Prostate gland (tissue), 2 donors: ENCODE measurements around the gene ARSB. TPM values are rescaled to one million over a fixed set of nuclear protein-coding genes. Genes with fewer than 3 reads are reported as not detected.

Source experiments
- DNase-seq: peaks from one replicate; pipeline ENCODE4 v3.0.0-alpha.2; 2019; ENCODE audit warnings: low spot score
- H3K27ac ChIP-seq, 2 donors: fragments of 200-600 bp; sonication (generic); 2 replicates each; pipeline ENCODE4 v1.5.1; 2017 to 2019
- H3K27me3 ChIP-seq: fragments of 200-600 bp; sonication (generic); replicated peaks from 2 replicates; pipeline ENCODE4 v1.5.1; 2019; ENCODE audit not compliant: insufficient read depth
- H3K36me3 ChIP-seq, 2 donors: fragments of 200-600 bp; sonication (generic); 1 replicate in 1 of 2; 2 replicates in 1 of 2; pipeline versions ENCODE4 v1.5.1 to v1.8.1; 2017 to 2019
- H3K4me1 ChIP-seq: fragments of 200-600 bp; sonication (generic); replicated peaks from 2 replicates; pipeline ENCODE4 v1.5.1; 2019
- H3K4me3 ChIP-seq, 2 donors: fragments of 200-600 bp; sonication (generic); 2 replicates each; pipeline ENCODE4 v1.5.1; 2017 to 2019
- H3K9me3 ChIP-seq: fragments of 200-600 bp; sonication (generic); 2 replicates; pipeline ENCODE4 v1.5.1; 2017
- CTCF ChIP-seq, 4 experiments: fragments of 200-600 bp in 2 of 4; fragments of 450-650 bp in 2 of 4; sonication (generic) in 2 of 4; IDR thresholded peaks; 1 replicate in 3 of 4; 2 replicates in 1 of 4; pipeline ENCODE4 v1.5.1; 2016 to 2019; ENCODE audit warnings: antibody characterized with exemption in 4 of 4, mild to moderate bottlenecking in 2 of 4, moderate library complexity in 2 of 4
- POLR2A ChIP-seq: fragments of 450-650 bp; IDR thresholded peaks from one replicate; pipeline ENCODE4 v1.6.1; 2016; ENCODE audit warnings: antibody characterized with exemption, mild to moderate bottlenecking
- POLR2AphosphoS5 ChIP-seq: sonication (generic); formaldehyde crosslinking; IDR thresholded peaks from one replicate; pipeline ENCODE4 v1.6.1; 2017; ENCODE audit warnings: antibody characterized with exemption
- WGBS: methylation state at CpG from one replicate; pipeline ENCODE4 v1.1.5; 2018; 5-methylcytosine and 5-hydroxymethylcytosine counted together
- intact Hi-C: fragments of 100-400 bp; cut with DNase I; formaldehyde crosslinking; loops from one replicate; pipeline ENCODE4 v1.14.2; 2022
- total RNA-seq, 2 donors: library from RNA; depleted of rRNA; stranded (reverse); fragments of >200 nt; gene quantifications; one replicate each; pipeline ENCODE4 v1.1.0, GENCODE V29; 2016

ARSB gene
- total RNA-seq, 2 donors from 2014 or later: 5.4 to 14.9 TPM

GRCh38 chr5:78797936-78798672, 187.0 kb downstream of the ARSB start:
- 73% methylated on average over 8 of the region's 8 CpGs for WGBS
- TF ChIP-seq POLR2A: no peak
- no peak for TF ChIP-seq POLR2AphosphoS5
- TF ChIP-seq CTCF (IDR thresholded peaks at IDR 0.05): no peak
- Histone ChIP-seq H3K4me3 (no peak overlapping the region), H3K9me3 (no peaks in the 10 kb centered on the region), H3K4me1 (no peaks in the 10 kb centered on the region), H3K36me3 (no peaks in the 10 kb centered on the region), H3K27me3 (no peaks in the 10 kb centered on the region), H3K27ac (no peak overlapping the region)
- DNase-seq: no peak
- intact Hi-C loops: no loop called here

GRCh38 chr5:78795757-78796156, 189.4 kb downstream of the ARSB start:
- Histone ChIP-seq H3K9me3 (no peaks in the 10 kb centered on the region), H3K36me3 (no peaks in the 10 kb centered on the region), H3K27ac (no peak overlapping the region), H3K27me3 (no peaks in the 10 kb centered on the region), H3K4me1 (no peaks in the 10 kb centered on the region), H3K4me3 (no peak overlapping the region)
- 75% methylated on average over 2 of the region's 2 CpGs for WGBS
- DNase-seq: no peak
- intact Hi-C loops: no loop called here
- TF ChIP-seq CTCF (IDR thresholded peaks at IDR 0.05) (no peak), POLR2AphosphoS5 (no peak), POLR2A (no peak)

- Histone ChIP-seq H3K4me1 (no peaks in the 10 kb centered on the region), H3K27me3 (no peaks in the 10 kb centered on the region), H3K4me3 (no peak overlapping the region), H3K36me3 (no peaks in the 10 kb centered on the region), H3K27ac (no peak overlapping the region), H3K9me3 (no peaks in the 10 kb centered on the region)
- intact Hi-C loops: no loop called here
- TF ChIP-seq CTCF (IDR thresholded peaks at IDR 0.05): no peak
- no peak for TF ChIP-seq POLR2AphosphoS5
- TF ChIP-seq POLR2A: no peak
- WGBS: 86% methylated on average over 1 of the region's 1 CpG
- DNase-seq: no peak
These were observed 190.4 kb downstream of the ARSB start for GRCh38 chr5:78794693-78795215.

GRCh38 chr5:78793907-78794662, 191.0 kb downstream of the ARSB start:
- Histone ChIP-seq H3K27me3 (no peaks in the 10 kb centered on the region), H3K36me3 (no peaks in the 10 kb centered on the region), H3K27ac (no peak overlapping the region), H3K4me3 (no peak overlapping the region), H3K9me3 (no peaks in the 10 kb centered on the region), H3K4me1 (no peaks in the 10 kb centered on the region)
- WGBS: 81% methylated on average over 7 of the region's 7 CpGs
- no peak for DNase-seq
- no peak for TF ChIP-seq POLR2AphosphoS5
- no peak for TF ChIP-seq CTCF (IDR thresholded peaks at IDR 0.05)
- TF ChIP-seq POLR2A: no peak
- intact Hi-C loops: no loop called here
